SIG-M5 treated with dmso at 0.1 percent for 504 hours (cell line): Measurements from ENCODE around the gene NXN.
A peak's percentile ranks its signal among the peaks of the same experiment; 100 is the strongest.
"Not testable (repeated sequence)": the region's sequence is repeated elsewhere in the genome, so short reads cannot be mapped to it uniquely, and the experiment has no call there.

Experiments used
- DNase-seq: peaks from one replicate; lab custom pipeline; 2025; ENCODE audit not compliant: unreplicated experiment; lab: John Stamatoyannopoulos, UW

The NXN gene

DNA sequence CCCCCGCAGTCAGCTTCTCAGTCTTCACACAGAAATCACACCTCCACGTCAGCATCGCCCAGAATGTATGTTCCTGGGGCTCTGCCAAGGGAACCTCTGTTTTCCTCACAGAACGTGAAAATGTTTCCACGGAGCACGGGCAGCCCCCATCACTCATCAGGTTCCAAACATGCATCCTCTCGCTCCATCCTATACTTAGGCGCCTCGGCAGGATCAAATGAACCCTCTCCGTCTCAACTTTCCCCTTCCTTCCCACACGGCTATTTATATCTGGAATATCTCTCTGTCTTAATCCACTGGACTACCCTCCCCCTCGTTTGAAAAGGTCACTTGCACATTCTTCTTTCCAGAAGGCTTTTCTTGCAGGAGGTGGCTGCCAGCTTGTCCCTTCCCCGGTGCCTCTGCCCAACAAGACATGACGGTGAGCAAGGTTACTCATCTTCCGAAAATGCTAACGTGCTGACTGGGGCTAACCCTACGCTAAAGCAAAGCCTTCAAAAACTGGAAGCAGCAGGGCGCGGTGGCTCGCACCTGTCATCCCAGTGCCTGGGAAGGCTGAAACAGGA is 21.6 kb downstream of the NXN start:
- DNase-seq: no peak

DNA sequence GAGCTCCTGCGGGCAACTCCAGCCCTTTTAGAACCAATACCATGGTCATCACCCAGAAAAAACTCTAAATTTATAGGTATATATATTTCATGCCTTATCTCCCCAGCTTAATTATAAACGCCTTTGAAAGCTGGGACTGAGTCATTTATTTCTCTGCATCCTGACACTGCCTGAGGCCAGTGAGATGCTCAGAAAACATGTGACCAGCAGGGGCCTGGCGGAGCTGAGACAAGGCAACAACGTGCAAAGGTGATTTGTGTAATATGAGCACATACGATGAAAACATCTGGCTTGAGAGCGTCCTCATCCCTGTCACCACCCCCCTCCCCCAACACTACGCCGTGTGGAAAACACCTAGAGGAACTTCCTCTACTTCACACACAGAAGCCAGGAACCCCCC is 22.7 kb downstream of the NXN start:
- DNase-seq: no peak

DNA sequence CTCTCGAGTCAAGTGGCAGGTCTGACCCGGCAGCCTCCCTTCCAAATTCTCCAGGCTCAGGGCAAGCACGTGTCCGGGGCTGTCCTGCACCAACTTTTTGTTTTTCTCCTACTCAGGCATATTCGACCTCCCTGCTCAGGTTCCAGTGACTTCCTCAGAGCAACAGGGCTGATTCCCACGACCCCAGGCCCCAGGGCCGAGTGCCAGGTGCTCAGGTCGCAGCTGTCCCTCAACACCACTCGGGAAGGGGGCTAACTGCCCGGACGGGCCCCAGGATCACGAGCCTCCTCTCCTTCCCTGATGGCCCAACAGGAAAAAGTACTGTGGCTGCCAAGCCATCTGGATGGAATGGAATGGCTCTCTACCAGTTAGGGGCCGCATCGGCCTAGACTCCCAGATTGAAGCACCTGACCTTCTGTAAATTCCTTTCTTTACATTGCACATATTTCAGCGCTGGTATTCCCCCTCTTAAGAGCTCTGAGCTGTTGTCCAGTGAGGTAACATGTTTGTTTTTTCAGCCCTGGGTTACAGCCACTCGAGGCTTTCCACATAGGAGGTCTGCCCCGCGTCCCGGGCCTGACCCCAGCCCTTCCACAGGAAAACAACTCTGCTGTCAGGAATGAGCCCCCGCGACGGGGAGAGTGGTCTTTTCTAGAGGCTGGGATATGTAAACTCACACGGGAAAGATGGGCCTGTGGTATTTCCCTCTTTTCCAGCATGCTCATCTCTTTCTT is 25.0 kb downstream of the NXN start:
- no peak for DNase-seq

DNA sequence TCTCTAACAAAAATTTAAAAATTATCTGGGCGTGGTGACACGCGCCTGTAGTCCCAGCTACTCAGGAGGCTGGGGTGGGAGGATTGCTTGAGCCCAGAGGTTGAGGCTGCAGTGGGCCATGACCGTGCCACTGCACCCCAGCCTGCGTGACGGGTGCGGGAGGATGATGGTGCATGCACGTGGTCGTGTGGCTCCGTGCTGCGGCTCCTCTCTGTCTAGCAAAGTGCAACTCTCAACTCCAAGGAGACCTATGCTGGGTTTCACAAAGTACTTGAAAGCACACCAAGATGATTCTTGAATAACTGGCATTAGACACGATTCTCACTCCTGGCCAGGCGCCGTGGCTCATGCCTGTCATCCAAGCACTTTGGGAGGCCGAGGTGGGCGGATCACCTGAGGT is 25.8 kb downstream of the NXN start:
- no peak for DNase-seq

DNA sequence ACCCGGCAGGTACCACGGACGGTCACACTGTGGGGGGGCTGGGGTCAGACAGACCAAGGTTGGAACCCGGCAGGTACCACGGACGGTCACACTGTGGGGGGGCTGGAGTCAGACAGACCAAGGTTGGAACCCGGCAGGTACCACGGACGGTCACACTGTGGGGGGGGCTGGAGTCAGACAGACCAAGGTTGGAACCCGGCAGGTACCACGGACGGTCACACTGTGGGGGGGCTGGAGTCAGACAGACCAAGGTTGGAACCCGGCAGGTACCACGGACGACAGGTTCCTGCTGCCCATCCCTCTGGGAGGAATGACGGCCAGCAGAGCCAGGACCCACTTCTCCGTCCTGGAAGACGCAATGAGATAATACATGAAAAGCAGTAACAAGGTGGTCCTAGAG is 27.0 kb downstream of the NXN start:
- not testable (repeated sequence) for DNase-seq

DNA sequence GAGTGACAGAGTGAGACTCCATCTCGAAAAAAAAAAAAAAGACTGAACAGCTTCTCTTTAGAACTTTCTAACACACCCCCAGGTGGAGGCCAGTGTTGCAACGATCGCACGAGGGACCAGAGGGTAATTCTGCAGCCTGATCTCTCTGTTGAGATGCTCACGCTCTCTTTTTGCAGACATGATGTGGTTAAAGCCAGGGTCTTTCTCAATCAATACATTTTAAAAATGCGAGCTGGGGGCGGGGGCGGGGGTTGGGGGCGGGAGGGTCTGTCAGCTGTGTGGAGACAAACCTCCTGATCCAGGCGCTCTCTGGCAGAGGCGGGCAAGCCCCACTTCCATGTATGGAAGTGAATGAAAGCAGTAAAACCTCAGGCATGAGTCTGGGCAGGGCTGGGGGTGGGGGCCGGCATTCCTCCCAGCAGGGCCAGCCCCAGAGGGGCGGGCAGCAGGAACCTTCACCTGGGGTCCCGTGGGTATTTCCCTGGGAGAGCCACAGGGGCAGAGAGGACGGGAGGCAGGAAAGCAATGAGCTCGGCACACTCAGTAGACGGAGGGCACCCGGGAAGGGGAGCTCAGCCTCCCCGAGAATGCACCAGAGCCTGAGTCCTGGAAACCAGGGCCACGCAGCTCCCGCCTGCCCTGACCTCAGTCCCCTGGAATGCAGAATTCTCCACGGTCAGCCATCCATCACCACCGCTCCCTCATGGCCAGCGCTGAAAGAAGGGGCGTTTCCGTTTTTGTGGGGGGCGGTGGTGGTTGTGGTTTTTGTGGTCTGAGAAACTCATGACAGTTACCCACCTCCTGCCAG is 28.0 kb downstream of the NXN start:
- DNase-seq: peak; percentile 8

DNA sequence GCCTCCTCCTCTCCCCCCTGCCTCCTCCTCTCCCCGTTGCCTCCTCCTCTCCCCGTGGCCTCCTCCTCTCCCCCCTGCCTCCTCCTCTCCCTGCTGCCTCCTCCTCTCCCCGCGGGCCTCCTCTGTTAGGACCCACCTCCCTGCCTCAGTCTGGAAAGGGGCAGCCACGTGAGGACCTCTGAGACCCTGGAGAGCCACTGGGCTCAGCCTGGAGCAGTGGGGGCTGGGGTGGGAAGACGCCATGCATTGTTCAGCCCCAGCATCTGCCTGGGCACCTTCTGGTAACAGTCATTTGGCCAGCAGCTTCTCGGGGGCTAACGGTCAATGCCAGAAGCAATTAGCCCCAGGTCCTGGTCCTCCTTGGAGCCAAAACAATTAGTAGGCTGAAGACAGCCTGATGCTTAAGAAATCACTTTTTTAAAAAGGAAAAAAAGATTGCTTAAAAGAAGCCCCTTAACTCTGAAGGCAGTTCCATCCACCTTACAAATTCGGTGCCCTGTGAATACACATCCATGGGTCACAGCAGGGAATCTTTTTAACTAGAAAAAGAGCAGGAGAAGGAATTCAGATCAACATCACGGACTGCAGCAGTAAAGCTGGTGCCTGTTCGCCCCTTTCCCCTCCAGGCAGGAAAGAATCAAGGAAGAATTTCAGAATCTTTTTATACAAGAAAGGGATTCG is 29.8 kb downstream of the NXN start:
- no peak for DNase-seq

DNA sequence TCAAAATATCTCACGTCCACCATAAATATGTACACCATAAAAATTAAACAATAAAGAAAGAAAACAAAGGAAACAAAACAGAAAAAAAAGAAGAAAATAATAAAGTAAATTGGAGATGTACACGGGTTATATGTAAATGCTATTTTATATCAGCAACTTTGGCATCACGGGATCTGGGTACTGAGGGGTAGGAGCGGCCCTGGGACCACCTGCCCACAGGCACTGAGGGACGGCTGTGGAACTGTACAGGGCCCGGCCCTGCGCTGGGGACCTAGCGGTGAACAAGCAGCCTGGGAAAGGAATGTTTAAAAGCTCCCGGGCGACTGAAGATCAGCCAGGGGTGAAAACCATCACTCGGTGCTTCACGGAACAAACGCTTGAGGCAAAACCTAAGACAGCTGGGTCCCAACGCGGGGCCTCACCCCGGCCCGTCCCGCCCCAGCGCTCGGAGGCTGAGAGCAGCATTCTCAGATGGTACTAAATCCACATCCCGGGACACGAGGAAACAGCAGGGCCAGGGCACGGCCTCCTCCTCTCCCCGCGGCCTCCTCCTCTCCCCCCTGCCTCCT is 31.2 kb downstream of the NXN start:
- no peak for DNase-seq

DNA sequence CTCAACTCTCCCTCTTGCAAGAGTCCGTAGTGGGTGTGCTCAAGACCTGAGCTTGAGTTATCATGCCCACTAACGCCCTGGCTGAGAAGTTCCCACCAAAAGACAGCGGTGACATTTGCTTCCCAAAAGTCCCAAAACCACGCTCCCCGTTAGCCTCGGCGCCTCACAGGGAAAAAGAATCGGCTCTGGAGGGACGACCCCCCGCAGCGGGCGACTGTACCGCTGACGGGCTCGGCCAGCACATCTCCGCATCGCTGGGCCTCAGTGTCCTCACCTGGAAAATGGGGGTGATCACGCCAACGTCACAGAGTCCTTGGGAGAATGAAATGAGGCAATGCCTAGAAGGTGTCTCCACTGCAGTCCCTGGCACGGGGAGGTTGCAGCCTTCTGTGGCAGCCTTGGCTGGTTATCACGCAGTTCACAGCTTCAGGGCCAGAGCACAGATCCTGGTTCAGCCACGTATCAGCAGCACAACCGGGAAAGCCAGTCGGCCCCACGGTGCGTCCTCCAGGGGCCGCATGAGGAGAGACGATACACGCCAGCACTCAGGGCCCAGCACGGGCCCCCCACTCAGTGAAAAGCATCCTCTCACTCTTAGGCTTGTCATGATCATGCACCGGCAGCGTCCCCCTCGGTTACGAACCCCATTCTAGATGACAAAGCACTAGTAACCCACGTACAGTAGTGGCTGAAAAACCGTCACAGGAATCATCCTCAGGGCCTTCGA is 32.9 kb downstream of the NXN start:
- no peak for DNase-seq

DNA sequence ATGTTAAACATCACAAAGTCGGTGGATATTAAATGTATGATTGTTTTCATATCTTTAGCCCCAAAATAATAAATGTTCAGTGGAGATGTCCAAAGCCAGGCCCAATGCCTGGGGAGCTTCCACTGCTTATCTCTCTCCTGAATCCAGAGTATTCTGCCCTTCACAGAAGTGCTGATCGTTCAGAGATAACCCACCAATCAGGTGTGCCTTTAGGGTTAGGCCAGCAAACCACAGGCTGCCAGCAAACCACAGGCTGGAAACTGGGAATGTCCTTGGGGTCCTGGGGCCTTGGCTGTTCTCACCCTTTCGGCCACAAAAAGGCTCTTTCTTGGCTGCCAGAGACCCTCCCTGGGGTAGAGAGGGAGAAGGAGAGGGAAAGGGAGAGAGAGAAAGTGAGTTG is 33.9 kb downstream of the NXN start:
- no peak for DNase-seq

DNA sequence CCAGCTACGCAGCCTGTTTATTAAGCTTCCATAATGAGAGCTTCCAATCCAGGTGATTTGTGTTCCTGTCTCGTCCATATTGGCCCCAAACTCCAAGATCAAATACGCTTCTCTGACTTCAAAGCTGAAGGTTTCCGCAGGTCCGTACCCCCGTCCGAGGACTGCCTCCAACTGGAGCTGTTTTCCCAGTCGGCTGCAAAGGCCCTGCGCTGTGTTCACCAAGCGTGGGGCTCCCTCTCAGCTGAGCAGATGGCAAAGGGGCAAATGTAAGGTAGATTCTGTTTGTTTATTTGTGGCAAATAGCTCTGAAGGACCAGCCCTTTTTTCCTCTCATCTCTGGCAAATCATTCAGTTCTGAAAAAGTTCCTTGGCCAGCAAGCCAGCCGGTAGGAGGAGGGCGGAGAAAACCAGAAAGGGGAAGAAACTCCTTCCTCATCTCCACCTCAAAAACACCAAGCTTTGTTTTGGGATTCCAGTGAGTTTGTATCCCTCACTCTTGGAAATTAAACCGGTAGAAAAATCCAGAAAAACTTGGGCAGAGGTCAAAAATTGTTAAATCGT is 35.2 kb downstream of the NXN start:
- DNase-seq: no peak

DNA sequence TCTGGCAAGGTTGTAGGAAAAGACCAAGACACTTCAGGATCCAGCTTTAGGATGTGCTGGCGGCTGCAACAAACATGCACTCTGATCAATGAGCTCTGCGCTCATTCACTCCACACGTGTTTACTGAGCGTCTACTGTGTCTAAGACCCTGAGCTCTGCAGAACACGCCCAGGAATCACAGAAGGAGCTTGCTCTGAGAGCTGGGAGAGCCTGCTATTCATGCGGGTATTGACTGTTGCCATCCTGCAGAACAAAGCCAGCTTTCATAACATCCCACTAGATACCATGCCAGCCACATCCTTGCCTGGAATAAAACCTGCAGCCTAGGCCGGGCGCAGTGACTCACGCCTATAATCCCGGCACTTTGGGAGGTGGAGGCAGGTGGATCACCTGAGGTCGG is 44.1 kb downstream of the NXN start:
- no peak for DNase-seq

DNA sequence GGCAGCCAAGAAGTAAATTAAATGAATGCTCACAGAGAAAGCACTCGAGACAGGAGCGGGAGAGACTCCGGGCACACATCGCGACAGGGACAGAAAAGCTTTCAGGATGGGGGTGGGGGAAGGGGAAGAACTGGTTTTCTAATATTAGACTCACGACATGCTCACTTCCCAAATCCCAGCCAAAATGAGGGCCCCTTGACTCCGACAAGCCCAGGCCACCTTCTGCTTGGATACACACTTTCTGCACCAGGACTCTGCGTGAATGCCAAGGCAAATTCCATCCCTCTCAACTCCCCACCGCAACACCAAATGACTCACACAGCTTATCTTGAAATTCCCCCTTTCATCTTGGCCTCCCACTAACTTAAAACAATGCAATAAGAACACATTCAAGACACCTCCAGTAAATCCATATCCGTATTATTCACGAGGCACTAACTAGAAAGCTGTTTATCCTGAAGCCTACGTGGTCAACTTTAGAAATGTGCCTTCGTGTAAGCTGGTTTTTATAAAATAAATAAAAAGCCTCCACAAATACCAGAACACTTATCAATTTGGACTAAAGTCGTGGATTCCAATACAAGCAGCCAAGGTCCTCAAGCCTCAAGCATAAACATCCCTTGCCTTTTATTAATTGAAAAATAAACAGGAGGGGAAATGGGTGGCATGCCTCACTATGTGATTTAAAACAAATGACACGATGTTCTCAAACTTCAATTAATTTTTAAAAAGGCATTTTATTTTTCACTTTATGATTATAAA is 46.1 kb downstream of the NXN start:
- no peak for DNase-seq

DNA sequence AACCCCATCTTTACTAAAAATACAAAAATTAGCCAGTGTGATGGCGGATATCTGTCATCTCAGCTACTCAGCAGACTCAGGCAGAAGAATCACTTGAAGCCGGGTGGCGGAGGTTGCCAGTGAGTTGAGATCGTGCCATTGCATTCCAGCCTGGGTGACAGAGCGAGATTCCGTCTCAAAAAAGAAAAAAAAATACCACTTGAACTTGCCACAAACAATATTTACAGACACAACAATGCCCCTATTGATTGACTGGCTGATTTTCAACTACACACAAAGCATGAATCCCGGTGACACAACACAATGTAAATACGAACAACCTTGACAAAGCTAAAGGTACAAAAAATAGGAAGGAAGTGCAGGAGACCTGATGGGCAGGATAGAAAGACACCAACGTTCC is 49.3 kb downstream of the NXN start:
- DNase-seq: no peak

DNA sequence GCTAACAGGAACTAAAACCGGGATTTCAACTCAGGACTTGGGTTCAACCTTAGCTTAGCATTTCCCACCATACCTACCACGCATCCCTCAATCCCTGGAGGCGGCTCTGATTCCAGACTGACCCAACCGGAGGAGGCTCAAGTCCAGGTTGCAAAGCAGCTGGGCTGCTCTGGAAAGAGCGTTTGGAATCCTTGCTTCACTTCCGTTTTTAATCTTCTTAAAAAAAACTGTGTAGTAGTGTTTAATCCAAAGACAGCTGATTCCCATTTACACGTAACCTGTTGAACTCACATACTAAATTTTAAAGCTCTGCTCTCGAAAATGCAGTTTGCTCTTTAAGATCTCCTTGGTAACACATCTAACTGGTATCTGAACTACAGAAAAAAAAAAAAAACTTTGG is 50.0 kb downstream of the NXN start:
- no peak for DNase-seq

DNA sequence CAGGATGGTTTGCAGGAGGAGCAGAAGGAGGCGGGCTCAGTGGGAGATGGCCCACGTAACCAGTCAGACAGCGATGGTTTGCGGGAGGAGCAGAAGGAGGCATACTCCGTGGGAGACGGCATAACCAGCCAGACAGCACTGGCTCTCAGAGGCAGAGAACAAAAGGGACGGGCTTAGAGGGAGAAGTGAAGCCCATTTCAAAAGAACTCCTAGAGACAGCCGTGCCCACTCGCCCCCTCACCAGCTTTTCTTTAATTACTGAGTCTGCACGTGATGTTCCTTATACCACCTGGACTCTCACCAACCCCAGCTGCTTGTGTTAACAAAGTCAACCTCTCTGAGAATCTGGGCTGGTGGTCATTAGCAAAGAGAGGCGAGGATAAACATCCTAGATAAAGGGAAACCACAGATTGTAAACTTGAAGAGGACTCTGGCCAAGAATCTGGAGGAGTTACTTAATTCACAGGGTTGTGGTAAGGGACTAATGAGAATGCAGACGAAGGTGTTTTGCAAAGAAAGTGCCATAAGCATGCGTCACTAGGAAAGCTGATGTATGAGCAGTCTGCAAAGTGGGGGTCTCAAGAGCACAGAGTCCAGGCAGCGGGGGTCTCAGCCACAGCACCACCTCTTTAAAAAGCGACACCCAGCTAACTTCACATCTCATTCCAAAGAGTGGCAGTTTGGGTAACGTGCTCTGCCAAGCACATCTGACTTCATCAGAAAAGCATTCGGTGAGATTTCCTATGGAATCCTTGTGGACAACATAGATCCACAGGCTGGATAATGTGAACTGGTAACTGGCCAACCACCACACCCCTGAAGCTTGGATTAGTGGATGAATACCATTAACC is 51.7 kb downstream of the NXN start:
- no peak for DNase-seq

DNA sequence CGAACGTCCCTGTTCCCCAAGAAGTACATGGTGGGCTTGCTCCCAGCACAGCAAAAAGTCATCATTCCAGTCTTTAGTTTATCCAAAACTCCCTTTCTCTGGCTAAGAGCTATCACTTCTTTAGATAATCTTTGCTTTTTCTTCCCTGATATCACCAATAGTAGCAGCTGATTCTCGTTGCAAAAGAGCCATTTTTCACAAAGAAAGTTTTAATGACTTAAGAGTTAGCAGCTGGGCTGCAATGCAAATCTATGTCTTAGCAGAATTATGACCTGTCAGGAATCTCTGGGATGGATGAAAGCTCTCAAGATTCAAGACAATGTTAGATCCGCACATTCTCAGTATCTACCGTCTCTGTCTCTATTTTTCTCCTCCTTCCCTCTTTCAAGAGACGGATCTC is 53.8 kb downstream of the NXN start:
- no peak for DNase-seq

DNA sequence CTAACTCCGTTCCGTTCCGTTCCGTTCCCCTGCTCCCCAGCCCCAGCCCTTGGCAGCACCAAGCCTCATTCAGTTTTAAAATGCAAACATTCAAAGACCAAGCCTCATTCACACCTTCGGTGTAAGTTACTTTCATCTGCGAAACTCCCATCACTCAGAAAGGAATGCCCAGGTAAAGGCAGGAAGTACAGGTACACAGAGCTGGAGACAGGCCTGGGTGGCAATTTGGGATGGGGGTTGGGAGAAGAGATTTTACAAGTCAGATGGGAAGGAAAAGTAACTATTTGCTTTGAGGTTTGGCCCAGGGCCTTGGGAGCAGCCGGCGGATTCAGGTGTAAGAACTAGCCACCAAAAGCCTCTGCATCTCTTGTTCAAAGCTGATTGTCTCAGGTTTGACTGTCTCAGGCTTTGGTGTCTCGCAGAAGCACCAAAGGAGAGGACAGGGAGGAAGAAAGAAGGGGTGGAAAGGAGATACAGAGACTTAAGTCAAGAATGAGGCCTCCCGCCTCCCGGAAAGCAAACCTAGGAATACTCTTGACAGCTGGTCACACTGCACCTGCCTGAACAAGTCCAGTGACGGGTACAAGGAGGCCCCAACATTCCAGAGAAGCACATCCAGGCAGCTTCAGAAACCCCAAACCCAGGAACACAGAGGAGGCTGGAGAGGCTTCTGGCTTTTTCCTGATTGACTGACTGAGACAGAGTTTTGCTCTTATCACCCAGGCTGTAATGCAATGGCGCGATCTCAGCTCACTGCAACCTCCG is 54.7 kb downstream of the NXN start:
- DNase-seq: no peak
